ENCODE results near the gene ADAMTS18.
"Not testable (repeated sequence)": the region's sequence is repeated elsewhere in the genome, so short reads cannot be mapped to it uniquely, and the experiment has no call there.

The ADAMTS18 gene

DNA sequence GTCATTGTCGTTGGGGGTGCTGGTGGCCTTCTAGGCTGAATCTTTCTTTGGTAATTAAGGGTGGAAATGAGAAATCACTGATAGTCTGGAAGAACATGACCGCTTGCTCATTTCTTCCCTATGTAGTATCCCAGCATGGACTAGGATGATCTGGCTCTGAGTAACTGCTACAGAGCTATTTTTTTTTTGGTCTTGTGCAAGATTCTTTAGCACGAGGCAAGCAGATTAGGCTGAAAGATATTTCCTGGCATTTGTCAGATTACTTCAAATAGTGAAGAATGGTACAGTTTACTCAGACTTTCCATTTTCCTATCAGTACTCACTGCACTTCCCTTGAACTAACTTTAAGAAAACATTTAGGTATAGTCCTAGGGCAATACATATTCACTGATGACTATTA, 146.6 kb downstream of the ADAMTS18 start:
- peak; percentile 96 for DNase-seq (ENCODE audit: low read depth)

DNA sequence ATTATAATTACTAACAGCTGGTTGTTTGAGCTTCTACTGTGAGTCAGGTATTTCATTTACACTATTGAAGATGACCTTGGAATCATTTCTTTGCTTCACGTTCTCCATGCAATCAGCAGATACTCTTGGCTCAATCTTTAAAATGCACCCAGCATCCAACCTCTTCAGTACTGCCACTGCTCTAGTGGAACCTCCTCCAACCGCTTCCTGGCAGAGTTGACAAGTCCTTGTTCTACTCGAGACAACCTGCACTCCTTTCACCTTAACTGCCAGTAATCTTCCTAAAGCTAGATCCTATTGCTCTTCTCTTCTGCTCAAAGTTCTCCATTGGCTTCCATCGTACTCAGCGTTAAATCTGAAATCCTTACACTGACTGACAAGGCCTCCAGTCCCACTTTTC, 149.2 kb downstream of the ADAMTS18 start:
- no peak for DNase-seq (ENCODE audit: low read depth)

GRCh38 chr16:77282345-77282744, 152.5 kb downstream of the ADAMTS18 start:
- no peak for DNase-seq (ENCODE audit: low read depth)

DNA sequence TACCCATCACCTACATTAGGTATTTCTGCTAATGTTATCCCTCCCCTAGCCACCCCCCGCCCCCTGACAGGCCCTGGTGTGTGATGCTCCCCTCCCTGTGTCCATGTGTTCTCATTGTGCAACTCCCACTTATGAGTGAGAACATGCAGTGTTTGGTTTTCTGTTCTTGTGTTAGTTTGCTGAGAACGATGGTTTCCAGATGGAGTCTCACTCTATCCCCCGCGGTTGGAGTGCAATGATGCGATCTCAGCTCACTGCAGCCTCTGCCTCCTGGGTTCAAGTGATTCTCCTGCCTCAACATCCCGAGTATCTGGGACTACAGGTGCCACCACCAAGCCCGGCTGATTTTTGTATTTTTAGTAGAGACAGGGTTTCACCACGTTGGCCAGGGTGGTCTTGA, 155.5 kb downstream of the ADAMTS18 start:
- peak; percentile 34 for DNase-seq (ENCODE audit: low read depth)

- DNase-seq (ENCODE audit: low read depth): no peak
Measured at GRCh38 chr16:77277571-77277970, 157.3 kb downstream of the ADAMTS18 start.

DNA sequence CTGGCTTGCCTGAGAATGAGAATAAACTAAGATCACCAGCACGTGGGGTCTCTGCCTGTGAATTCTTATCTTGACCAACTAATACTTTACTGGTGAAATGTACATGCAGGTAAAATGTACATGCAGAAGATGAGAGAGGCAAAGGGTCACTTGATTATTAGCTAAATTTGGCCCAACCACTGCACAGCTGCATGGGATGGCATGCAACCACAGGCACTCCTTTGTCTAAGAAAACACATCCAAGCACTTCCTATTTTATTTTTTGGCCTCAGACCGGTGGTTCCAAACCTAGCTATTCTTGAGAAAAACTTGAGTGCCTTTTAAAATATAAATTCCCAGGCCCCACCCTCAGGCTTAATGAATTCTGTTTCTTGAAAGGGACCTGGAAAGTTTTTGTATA, 157.7 kb downstream of the ADAMTS18 start:
- DNase-seq (ENCODE audit: low read depth): no peak

GRCh38 chr16:77276661-77277060, 158.2 kb downstream of the ADAMTS18 start:
- DNase-seq (ENCODE audit: low read depth): no peak

DNA sequence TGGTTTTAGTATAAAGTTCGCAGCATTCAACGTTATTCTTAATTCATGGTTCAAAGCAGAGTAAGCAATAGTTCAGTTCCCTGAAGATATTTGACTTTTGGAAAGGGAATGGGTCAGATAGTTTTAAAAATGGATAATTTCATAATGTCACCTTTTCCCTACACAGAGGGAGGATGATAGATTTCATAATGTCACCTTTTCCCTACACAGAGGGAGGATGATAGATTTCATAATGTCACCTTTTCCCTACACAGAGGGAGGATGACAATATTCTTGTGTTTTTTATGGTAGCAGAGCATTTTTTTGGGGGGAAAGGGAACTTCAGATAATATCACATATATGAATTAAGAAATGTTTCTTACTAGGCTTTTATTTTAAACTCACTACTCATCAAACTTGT, 159.5 kb downstream of the ADAMTS18 start:
- not testable (repeated sequence) for DNase-seq (ENCODE audit: low read depth)

DNA sequence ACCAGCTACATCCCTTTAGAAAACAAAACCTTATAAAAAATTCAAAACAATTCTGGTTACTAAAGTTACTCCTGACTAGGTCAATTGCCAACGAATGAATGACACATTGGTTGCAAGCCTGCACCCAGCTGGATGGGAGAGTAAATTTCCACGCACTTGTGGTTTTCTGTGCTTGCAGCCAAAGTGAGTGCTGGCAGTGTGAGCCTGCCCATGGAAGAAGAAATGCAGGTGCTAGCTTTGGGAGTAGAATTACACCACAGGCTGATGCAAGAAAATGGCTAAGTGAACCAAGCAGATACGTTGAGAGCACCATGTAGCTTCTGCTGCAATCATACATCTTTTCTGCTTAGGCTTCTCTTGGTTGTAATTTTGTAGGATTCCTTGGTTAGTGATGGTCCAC, 161.0 kb downstream of the ADAMTS18 start:
- peak; percentile 64 for DNase-seq (ENCODE audit: low read depth)

DNA sequence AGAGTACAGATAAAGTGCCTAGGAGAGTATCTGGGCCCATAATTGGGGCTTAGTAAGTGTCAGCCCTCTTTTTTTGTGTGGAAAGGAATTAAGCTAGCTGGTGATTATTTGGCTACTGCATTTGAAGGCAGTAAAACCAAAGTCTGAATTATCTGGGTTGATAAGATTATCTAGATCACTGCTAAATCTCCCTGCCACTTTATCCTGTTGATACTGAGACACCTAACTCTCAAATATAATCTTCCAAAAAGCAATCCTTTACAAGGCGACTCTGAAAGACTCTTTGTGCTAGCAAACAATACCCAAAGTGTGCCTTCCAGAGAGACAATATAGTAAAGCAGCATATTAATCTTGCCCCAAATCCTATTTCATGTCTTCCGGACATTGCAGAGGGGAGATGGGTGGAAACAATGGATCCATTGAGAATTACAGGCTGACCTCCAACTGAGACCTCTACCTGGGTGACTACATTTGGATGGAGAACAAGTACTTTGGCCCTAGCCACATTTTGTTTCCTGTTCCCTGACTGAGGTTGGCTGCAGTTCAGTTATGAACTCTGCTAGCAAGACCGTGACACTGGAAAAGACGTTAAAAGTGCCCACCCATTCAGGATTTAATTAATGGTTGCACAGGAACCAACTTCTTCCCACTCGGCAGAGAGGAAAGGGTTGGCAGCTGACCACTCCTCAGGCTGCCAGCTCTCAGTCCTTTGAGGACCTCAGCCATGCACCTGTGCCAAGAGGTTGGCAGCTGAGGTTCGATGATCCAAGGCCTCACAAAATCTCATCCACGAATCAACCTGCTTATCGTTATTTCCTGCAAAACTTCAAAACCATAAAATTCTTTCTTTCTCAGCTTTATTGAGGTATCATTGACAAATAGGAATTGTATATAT, 163.1 kb downstream of the ADAMTS18 start:
- DNase-seq (ENCODE audit: low read depth): no peak

DNA sequence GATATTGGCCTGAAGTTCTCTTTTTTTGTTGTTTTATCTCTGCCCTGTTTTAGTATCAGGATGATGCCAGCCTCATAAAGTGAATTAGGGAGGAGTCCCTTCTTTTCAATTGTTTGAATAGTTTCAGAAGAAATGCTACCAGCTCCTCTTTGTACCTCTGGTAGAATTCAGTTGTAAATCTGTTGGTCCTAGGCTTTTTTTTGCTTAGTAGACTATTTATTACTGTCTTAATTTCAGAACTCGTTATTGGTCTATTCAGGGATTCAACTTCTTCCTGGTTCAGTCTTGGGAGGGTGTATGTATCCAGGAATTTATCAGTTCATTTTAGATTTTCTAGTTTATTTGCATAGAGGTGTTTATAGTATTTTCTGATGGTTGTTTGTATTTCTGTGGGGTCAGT, 168.6 kb downstream of the ADAMTS18 start:
- not testable (repeated sequence) for DNase-seq (ENCODE audit: low read depth)

GRCh38 chr16:77262971-77263370, 171.9 kb downstream of the ADAMTS18 start:
- DNase-seq (ENCODE audit: low read depth): no peak

DNA sequence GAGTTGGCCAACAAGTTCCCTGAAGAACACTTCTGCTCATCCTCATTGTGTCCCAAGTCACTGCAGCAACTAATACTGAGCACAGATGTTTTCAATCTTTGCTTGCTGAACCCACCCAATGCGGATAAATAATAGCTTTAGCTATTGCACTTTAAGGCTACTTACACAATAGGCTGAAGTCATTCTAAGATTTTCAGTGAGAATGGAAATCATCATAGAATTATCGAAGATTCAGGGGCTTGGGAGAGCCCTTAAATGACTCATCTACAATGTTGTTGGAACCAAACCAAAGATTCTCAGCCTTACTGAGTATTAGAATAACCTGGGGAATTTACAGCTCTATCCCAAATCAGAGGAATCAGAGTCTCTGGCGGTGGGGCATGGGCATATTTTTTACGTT, 184.4 kb downstream of the ADAMTS18 start:
- peak; percentile 2 for DNase-seq (ENCODE audit: low read depth)

DNA sequence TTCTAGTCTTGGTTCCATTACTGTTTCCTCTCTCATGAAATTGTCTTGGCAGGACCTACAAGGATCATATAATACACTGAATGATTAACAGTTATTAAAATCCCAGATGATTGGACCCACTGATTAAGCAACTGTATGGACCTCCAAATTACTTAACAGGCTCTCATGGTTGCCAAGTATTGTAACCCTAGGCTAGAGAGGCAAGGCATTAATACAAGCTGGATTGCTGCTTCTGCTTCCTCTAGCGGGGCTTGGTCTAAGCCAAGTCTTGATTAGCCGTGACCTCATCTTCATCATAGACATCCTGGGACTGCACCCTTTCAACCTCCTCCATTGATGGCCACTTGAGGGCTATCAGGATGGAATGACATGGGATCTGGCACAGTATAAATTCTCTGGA, 188.7 kb downstream of the ADAMTS18 start:
- DNase-seq (ENCODE audit: low read depth): no peak

DNA sequence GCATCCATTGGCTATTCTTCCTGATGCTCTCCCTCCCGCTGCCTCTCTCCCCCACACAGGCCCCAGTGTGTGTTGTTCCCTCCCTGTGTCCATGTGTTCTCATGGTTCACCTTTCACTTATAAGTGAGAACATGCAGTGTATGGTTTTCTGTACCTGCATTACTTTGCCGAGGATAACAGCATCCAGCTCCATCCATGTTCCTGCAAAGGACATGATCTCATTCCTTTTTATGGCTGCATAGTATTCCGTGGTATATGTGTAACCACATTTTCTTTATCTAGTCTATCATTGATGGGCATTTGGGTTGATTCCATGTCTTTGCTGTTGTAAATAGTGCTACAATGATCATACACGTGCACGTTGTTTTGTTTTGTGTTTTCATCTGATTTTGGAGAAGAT, 192.4 kb downstream of the ADAMTS18 start:
- not testable (repeated sequence) for DNase-seq (ENCODE audit: low read depth)

GRCh38 chr16:77238593-77238992, 196.2 kb downstream of the ADAMTS18 start:
- no peak for DNase-seq (ENCODE audit: low read depth)

DNA sequence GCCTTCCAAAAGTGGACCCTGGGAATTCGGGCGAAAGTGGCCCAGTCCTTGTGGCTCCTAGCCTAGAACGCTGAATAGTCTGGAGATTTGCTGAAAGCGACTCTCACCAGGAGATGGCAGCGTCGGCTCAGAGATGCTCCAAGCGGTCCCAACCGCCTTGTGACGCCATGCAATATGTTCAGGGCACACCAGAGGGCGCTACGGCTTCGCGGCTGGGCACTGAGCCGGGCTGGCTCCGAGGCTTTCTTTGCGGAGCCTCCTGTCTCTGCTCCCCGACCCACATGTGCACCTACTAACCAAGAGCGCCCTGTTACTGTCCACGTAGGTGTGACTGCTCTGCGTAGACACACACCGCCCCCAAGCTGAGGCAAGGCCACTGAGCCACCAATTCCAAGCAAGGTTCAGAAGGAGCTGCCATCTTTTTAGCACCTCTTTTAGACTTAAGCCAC, 198.7 kb downstream of the ADAMTS18 start:
- DNase-seq (ENCODE audit: low read depth): peak; percentile 58

DNA sequence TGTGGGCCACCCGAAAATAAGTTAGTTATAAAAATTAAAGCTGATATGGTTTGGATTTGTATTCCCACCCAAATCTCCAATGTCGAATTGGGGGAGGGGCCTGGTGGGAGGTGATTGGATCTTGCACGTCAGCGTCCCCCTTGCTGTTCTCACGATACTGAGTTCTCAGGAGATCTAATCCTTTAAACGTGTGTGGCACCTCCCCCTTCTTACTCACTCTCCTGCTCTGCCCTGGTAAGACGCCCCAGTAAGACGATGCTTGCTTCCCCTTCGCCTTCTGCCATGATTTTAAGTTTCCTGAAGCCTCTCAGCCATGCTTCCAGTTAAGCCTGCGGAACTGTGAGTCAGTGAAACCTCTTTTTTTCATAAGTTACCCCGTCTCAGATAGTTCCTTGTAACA, 200.2 kb downstream of the ADAMTS18 start:
- peak; percentile 43 for DNase-seq (ENCODE audit: low read depth)

GRCh38 chr16:77233799-77234519, 200.9 kb downstream of the ADAMTS18 start:
- no peak for DNase-seq (ENCODE audit: low read depth)

All from amniotic epithelial cell (primary cell).